Stimulated activated CD4-positive, alpha-beta T cell treated with anti-CD3 and anti-CD28 coated beads, Interleukin-12 subunit alpha, Interleukin-12 subunit beta, amount 100 ng/mL, for 48 hours (primary cell): ENCODE data around the gene PHF21B.

Source experiments
- DNase-seq, 3 donors: peaks; one replicate each; pipeline ENCODE4 v3.0.0-alpha.2; 2020; ENCODE audit warnings: low read depth in 2 of 3, low spot score in 1 of 3

The PHF21B gene

DNA sequence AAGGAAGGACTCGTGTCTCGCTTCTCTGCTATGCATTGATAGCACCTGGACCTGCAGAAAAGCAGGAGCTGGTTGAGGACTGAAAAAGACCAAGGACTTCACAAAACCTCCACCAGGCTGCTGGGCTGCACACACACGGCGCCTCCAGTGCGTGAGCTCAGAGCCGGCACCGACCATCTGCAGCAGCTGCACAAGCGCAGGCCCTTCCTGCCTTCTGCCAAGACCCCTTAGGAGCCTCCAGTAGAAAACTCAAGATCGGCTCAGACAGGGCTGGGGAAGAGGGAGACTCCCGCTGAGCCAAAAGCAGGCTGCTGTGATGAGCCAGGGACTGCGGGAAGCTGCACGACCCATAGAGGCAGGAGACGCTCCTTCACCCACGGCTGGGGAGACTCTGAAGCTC lies 70.9 kb downstream of the PHF21B start:
- no peak for DNase-seq

DNA sequence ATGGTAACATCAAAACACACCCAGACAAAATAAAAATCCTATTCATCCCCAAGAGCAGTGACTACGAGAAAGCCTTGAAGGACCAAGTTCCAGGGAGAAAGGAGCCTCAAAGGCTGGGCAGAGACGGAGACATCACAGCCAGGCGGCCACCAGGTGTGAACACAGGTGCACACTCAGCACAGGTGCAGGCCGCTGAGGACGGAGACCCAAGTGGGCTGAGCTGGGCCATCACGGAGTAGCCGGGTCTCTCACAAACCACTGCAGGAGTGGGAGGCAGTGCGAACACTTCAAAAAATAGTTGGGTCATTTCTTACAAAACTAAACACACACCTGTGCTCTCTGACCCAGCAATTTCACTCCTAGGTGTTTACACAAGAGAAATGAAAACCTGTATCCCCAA lies 72.6 kb downstream of the PHF21B start:
- no peak for DNase-seq

DNA sequence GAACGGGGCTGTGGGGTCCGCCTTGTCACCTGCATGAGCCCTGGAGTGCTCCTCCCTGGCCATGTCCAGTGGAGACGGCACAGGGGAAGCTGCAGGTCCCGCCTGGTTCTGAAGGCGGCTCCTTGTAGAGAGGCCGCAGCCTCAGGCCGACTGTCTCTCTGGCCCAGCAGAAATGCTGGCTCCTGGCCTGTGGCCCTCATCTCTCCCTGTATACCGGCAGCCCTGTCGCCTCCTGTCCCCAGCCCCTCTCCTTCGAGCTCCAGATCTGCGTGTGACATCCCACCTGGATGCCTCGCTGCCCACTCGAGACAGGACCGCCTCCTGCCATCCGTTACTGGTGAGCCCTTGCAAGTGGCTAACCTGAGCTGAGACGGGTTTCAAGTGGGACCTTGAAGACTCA lies 73.6 kb downstream of the PHF21B start:
- DNase-seq, result no peak

DNA sequence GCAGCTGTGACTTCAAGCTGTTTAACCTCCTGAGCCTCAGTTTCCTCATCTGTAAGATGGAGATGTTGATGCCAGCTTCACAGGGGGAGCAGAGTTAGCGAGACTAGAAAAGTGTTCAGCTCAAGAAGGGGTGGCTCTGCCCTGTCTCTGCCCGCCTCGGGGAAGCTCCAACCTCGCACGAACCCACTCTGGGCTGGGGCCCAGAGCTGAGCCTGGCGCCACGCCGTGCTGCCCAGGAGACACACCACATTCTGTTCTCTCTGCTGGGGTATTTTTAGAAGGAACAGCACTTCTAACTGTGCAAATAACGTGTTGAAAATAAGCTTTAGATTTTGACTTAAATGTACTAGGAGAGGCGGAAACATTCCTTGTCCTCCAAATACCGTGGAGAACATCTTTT lies 74.1 kb downstream of the PHF21B start:
- DNase-seq, result no peak

DNA sequence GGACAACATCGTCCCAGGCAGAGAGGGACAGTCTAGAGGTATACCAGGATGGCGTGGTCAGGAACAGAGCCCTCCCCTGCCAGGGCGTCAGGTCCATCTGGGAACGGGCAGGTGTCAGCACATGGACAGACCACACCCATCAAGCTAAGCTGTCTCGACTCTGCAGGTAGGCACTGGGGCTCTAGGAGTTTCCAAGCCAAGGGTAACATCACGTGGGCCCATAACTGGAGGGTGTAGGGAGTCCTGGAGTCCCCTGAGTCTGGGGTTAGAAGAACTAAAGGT lies 75.4 kb downstream of the PHF21B start:
- no peak for DNase-seq

DNA sequence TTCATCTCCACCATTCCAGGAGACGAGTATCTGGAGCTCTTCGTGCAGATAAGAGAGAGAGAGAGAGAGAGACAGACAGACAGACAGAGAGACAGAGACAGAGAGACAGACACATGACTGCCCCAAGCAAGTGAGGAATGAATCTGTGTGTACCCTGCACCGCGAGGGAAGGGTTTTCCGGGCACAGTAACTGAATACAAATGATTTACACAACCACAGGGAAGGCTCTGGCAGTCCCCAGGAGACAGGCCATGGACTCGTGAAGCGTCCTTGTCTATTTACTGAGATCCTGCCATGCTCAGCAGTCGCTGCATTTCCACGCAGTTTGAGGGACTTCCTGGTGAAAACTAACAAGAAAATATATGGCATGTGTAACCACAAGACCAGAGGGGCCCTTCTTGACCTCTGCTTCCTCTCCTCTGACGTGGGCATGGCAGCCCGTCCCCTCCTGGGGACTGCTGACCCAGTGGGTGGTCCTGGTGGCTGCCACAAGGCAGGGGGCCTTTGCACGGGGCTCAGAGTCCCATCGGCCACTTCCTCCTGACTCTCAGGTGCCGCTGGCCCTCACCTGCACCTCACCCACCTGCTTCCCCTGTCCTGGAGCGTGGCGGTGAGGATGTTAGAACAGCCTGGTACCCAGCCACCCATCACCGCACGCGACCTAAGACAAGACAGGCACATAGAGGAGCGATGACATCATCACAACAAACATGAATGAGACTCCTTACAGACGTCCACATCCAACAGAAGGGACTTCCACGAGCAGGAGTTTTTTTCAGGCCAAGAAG lies 75.9 kb downstream of the PHF21B start:
- DNase-seq, result no peak

DNA sequence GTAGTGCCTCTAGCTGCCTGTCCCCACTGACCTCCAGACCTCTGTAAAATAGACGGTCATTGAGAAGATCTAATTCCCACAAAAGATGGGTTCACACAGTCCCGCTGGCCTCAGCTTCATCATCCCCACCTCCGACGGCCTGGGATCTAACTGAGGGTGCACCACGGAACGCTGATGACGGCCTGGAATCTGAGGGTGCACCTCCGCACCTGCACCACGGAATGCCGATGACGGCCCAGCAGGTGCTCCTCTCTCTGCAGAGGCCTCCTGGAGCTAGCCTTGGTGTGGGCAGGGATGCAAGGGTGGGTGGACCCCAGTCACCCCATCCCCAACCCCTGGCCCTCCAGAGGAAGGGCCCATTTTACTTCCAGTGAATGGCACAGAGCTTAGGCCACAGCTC lies 77.3 kb downstream of the PHF21B start:
- no peak for DNase-seq

DNA sequence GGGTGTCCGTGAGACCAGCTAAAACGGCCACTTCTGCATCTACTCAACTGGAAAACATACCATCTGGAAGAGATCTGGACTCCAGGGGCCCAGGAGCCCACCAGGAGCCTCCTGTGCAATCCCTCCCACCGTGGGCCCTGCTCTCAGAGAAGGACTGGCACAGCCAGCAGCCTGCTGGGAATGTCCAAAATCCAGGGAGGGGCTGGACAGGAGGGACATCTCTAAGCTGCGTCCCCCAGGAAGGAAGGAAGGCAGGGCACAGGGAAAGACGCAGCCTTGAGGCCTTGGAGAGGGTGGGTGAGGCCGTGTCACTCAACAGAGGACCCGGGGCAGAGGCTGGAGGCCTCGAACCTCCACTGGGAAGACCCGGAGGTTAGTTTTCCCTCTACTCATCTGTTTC lies 78.0 kb downstream of the PHF21B start:
- no peak for DNase-seq

DNA sequence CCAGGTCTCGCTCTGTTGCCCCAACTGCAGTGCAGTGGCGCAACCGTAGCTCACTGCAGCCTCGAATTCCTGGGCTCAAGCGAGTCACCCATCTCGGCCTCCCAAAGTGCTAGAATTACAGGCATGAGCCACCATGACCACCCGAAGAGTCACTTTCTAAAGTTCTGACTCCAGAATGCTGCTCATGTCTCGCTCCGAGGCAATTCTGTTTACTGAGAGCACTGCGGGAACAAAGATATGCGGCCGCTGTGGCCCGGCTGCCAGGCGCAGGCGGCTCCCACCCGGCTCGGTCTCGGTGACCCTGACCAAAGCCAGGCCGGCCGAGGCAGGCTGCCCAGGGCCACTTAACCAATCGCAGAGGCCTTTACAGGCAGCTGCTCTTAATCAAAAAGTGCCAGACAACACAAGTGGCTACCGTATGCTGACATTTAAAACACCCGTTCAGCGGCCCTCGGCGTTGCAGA lies 78.7 kb downstream of the PHF21B start:
- DNase-seq, result no peak

DNA sequence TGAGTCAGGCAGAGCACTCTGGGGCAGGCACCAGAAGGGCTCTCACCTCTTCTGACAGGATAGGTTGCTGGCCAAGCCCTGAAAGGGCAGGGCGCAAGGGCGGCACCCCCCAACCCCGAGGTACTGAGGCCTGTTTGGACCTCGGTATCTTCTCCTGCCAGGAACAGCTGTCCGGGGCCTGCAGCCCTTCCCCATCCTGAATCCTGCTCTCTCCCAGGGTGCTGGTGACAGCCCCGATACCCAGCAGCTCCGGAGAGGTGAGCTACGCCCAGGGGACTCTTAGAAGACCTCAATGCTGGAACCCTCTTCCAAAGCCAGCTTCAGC lies 79.1 kb downstream of the PHF21B start:
- DNase-seq, result no peak

DNA sequence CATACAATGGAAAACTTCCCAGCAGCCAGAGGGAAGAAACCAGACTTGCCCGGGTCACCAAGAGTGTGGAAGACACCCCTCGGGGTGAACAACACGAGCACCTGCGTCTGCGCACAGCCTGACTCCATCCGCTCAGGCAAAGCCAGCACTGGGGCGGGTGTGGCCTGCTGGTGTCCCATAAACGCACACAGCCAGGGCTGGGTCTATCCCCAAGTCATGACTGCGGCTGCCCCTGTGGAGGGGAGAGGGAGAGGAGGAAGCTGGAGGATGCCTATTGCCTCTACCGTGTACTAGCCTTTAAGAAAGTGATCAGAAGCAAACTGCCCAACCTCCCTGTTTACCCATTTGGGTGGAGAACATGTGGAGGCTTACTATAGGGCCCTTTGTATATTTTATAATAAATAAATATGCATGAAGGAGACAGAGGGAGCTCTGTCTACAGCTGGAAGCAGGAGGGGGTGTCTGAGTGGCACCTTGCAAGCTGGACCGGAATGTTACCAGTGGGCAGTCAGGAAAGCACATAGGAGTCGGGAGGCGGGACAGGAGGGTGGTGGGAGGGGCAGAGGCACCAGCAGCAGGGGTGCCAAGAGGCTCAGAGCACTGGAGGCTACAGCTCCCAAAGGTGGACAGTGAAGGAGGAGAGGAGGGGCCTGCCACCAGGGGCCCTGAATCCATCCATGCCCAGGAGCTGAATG lies 79.6 kb downstream of the PHF21B start:
- DNase-seq, result no peak

DNA sequence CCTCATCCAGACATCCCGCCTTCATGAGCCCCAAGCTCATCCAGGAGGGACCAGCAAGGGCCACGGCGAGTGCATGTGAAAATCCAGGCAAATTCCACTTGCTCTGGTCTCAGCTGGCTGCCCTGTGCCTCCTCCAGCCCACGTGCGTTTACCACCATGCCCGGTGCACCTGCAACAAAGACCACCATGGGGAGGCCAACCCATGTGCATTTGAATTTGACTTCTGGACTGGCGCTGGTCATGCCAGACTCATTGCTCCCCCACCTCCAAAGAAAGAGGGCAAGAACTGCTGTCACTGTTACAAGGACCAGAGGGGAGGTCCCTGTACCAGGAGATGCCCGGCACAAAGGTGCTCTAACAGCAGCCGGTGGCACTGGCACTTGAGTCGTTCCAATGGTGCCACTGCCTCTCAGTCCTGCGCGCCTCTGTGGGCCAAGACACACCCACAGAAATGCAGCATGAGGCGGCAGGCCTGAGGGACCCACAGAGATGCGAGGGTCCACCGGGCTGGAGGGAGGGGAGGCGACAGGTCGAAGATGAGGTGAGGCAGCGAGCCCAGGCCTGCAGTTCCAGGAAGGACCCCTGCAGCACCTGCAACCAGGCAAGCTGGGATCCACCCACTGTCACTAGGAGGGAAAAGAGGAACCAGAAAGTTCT lies 80.3 kb downstream of the PHF21B start:
- DNase-seq, result no peak

DNA sequence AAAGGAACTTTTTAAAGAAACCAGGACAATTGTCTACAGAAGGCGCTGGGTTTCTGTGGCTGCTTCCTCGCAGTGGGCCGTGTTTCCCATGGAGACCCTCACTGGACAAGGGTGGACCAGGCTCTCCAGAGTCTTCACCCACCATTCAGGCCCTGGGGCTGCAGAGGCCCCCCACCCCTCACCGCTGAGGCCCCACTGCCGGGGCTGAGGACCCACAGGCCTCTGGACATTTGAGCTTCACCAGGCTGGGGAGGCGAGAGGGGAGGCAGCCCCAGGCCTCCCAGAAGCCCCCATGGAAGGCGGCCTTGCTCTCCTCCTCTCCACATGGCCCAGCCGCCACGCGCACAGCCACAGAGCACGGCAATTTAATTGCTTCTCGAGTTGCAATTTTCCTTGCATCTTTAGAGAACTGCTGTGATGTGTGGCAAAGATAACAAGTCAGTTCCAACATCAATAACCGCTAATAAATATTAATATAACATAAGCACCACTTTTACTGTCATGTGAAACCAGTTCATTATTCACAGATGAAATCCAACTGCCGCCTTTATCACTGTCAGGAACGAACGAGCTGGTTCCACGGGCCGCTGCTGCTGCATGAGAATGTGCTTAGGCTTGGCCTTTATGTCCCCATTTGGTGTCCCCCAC lies 81.0 kb downstream of the PHF21B start:
- no peak for DNase-seq

DNA sequence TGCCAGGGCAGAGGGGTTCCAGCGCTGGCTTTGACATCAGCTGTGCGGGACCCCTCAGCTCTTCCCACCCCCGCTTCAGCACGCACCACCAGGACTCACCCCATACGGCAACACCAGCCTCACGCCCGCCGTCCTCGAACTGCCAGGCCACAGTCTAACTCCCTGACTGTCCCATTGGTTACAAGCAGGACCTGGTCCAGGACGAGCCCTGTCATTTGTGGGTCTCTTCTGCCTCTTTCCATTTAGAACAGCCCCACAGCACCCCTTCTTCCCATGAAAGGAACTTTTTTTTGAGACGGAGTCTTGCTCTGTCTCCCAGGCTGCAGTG lies 81.7 kb downstream of the PHF21B start:
- DNase-seq, result no peak

DNA sequence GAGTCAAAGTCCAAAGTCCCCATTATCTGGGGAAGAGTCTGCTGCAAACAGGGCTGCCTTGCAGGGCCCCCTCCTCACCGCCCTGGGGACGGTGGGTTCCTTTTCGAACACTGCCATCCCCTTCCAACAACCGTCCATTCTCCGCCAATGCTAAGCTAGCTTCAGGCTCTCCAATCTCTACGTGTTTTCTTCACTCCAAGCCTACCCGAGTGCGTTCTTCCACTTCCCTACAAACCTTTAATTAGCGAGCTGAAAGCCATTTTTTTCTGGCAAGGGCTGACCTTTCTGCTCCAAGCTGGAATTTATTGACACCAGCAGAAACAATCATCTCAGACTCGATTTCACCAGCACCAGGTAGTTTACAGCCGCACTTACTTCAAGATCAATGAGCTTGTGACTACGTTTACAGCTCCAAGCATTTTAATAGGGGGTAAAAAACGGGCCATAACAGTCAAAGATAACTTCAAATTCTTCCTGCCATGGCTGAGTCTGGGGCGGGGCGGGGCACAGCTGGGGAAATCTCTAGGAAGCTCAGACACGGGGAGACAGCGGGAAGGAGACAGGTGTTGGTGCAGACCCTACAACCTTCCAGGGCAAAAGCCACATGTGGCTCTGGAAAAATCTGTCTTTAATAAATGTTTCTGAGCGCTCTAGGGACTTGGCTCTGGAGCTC lies 82.2 kb downstream of the PHF21B start:
- DNase-seq, result no peak

DNA sequence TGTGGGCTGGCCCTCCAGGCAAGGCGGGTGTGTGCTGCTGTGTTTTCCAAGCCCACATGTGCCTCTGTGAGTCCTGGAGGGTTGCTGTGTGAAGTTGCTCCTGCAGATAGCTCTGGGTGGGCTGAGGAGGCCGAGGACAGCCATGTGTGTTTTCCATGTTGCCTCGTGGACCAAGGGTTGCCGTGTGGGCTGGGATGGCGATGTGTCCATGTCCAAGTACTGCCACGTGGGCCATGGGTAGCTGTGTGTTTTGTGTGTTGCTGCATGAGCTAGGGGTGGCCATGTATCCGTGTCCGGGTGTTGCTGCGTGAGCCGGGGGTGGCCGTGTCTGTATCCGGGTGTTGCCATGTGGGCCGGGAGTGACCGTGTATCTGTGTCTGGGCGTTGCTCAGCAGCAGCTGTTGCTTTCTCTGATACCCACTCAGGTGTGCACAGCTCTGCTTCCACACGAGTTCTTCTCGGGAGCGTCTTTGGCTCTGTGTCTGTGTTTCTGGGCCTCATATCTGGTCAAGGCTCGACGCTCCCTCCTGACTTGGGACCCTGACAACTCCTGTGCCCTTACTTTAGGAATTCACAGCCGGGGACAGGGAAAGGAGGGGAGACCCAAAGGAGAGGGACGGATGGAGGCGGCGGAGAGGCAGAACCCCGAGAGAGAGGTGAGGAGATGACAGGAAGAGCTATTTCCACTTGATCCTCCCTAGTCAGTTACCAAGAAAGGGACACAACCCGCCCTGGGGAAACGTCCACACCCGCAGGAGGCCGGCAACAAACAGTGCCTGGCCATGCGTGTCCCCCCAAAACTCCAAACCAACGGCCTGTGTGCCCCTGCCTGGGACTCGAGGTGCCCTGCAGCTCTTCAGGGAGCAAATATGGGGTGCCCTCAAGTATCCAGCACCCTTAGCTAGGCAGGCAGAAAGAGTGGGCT lies 83.1 kb downstream of the PHF21B start:
- no peak for DNase-seq

DNA sequence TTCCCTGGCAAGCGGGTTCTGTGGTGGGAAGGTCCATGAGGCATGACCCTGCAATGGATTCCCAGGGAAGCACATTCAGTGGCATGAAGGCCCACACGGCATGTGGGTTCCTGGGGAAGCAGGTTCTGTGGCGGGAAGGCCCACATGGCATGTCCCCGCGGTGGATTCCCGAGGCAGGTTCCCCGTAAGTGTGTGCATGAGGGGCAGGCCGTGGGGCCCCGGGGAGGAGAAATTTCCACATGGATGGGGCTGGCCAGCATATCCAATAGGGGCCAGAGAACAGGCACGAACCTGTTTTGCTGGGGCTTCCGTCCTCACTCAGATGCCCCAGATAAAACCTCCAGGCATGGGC lies 83.7 kb downstream of the PHF21B start:
- DNase-seq, result no peak

DNA sequence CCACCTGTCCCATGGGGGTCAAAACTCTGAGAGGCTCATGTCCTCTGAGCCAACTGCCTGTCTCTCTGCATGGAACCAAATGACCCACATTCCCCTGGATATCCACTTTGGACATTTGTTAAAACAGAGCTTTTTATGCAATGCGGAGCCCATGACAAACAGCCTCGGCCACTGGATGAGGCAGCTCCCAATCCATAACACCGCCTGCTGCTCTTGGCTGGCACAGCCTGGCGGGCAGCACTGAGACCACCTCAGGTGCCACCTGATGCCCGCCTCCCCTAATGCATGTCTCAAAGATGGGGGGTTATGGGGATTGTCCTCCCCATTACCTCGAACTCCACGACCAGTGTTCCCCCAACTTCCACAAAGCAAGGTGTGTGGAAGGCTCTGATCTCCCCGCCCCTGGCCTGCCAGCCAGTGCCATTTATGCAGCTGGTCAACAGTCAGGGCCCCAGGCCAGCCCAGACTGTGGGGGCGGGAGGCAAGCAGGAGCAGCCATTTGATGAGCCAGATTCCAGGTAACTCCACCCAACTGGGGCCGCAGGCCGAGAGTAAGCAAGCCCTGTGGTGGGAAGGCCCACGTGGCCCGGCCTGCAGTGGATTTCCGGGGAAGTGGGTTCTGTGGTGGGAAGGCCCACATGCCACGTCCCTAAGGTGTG lies 84.2 kb downstream of the PHF21B start:
- no peak for DNase-seq

DNA sequence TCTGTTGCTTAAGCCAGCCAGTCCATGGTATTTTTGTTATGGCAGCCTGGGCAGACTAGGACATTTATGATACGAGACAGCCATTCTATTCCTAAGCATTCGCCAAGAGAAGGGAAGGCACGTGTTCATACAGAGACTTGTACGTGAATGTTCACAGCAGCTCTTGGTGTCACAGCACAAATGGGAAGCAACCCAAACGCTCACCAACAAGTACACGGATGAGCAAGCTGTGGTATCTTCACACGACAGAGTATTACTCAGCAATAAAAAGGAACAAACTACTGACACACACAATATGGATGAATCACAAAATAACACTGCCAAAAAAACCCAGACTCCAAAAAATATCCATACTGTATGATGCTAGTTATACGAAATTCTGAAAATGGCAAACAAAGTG lies 85.1 kb downstream of the PHF21B start:
- DNase-seq, result no peak

DNA sequence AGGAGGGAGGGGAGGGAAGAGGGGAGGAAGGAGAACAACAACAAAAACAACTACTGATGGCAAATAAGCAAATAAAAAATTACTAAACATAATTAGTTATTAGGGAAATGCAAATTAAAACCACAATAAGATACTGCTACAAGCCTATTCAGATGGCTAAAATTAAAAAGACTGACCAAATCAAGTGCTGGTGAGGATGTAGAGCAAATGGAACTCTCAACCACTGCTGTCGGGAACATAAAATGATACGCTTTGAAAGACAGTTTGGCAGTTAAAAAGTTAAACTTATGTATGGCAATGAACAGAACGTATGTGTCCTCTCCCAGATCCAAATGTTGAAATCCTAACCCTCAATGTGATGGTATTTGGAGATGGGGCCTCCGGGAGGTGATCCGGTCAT lies 85.7 kb downstream of the PHF21B start:
- DNase-seq, result no peak
